HCT116 (cell line): ENCODE results near the gene ELP1.

ENCODE experiments used
- CEBPB ChIP-seq: IDR thresholded peaks from 2 replicates; pipeline ENCODE4 v1.6.1; 2012; ENCODE audit warnings: low read depth
- CTCF ChIP-seq, 3 experiments: fragments of 200-600 bp in 1 of 3; sonication (generic) in 1 of 3; IDR thresholded peaks in 2 of 3; conservative IDR thresholded peaks in 1 of 3; 2 replicates each; pipeline ENCODE4 v1.5.1; 2012 to 2017; ENCODE audit warnings: low read depth in 2 of 3, low read length in 2 of 3, antibody characterized with exemption in 1 of 3, borderline replicate concordance in 1 of 3, control low read depth in 1 of 3, mild to moderate bottlenecking in 1 of 3, mixed read lengths in 1 of 3, mixed run types in 1 of 3, moderate library complexity in 1 of 3; ENCODE audit not compliant: insufficient read depth in 1 of 3
- EGR1 ChIP-seq: IDR thresholded peaks from 2 replicates; pipeline ENCODE4 v1.6.1; 2012; ENCODE audit warnings: low read depth
- MAX ChIP-seq: IDR thresholded peaks from 2 replicates; pipeline ENCODE4 v1.6.1; 2012
- POLR2A ChIP-seq: IDR thresholded peaks from 2 replicates; pipeline ENCODE4 v1.7.0; 2011; ENCODE audit warnings: borderline replicate concordance; ENCODE audit not compliant: insufficient read depth, insufficient read length; ENCODE audit errors: extremely low read depth
- TF ChIP-seq, protein P1 (sequence below): IDR thresholded peaks from 2 replicates; pipeline ENCODE4 v1.6.1; 2012

GRCh38 chr9:108933718-108934322, at the start of gene ELP1:
- TF ChIP-seq CTCF (IDR thresholded peaks at IDR 0.05 in 2 of 3, conservative IDR thresholded peaks at IDR 0.05 in 1 of 3; ENCODE audit: borderline replicate concordance in 1 of 3, insufficient read depth in 1 of 3, low read depth in 2 of 3, low read length in 2 of 3) (no peak), MAX (peak; percentile 87), POLR2A (peak; percentile 54), EGR1 (0 out of 2 replicates have a peak, but pooled peaks have one; percentile 3), CEBPB (no peak)
- TF ChIP-seq, protein P1, sequence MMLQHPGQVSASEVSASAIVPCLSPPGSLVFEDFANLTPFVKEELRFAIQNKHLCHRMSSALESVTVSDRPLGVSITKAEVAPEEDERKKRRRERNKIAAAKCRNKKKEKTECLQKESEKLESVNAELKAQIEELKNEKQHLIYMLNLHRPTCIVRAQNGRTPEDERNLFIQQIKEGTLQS: no peak
